WERI-Rb-1 (cell line): ENCODE data around the gene RNF183.

Source experiments
- DNase-seq: peaks from one replicate; pipeline ENCODE4 v3.0.0-alpha.2; 2020
- H3K27ac ChIP-seq: fragments of 250-450 bp; sonication (Bioruptor Pico); 2 replicates; pipeline ENCODE4 v1.5.1; 2020; ENCODE audit warnings: mild to moderate bottlenecking, moderate library complexity
- H3K27me3 ChIP-seq: fragments of 250-450 bp; sonication (Bioruptor Pico); 2 replicates; pipeline ENCODE4 v1.5.1; 2021; ENCODE audit warnings: mild to moderate bottlenecking, low read depth, moderate library complexity; ENCODE audit not compliant: insufficient read depth, severe bottlenecking
- H3K36me3 ChIP-seq: fragments of 250-450 bp; sonication (Bioruptor Pico); 2 replicates; pipeline ENCODE4 v1.5.1; 2020; ENCODE audit warnings: mild to moderate bottlenecking, moderate library complexity
- H3K4me3 ChIP-seq: 2 replicates; pipeline ENCODE4 v1.5.1; 2011; ENCODE audit warnings: low read depth, mild to moderate bottlenecking, control low read depth, low read length
- H3K9me3 ChIP-seq: fragments of 250-450 bp; sonication (Bioruptor Pico); 2 replicates; pipeline ENCODE4 v1.5.1; 2021; ENCODE audit warnings: mild to moderate bottlenecking, moderate library complexity; ENCODE audit not compliant: severe bottlenecking
- CTCF ChIP-seq: IDR thresholded peaks from 2 replicates; pipeline ENCODE4 v1.5.1; 2011; ENCODE audit warnings: low read depth, mild to moderate bottlenecking, control low read depth, inconsistent platforms, low read length

The RNF183 gene

GRCh38 chr9:113316030-113316429 is 12.9 kb upstream of the RNF183 start:
- Histone ChIP-seq H3K4me3 (no peak overlapping the region), H3K27ac (no peak overlapping the region), H3K9me3 (no peaks in the 10 kb centered on the region), H3K36me3 (no peaks in the 10 kb centered on the region), H3K27me3 (no peaks in the 10 kb centered on the region)
- DNase-seq = no peak
- TF ChIP-seq CTCF = no peak

GRCh38 chr9:113315231-113315630 is 12.1 kb upstream of the RNF183 start:
- H3K27ac ChIP-seq = no peak overlapping the region
- no peak for TF ChIP-seq CTCF
- no peak overlapping the region for H3K4me3 ChIP-seq

GRCh38 chr9:113313261-113313660 is 10.1 kb upstream of the RNF183 start:
- H3K27me3 ChIP-seq = no peaks in the 10 kb centered on the region
- DNase-seq = peak; percentile 48

More at GRCh38 chr9:113315231-113315630, 12.1 kb upstream of the RNF183 start:
- Histone ChIP-seq H3K36me3 (no peaks in the 10 kb centered on the region), H3K27me3 (no peaks in the 10 kb centered on the region), H3K9me3 (no peaks in the 10 kb centered on the region)
- no peak for DNase-seq

GRCh38 chr9:113311961-113312360 is 8.8 kb upstream of the RNF183 start:
- TF ChIP-seq CTCF = no peak
- Histone ChIP-seq H3K27ac (no peak overlapping the region), H3K9me3 (no peaks in the 10 kb centered on the region), H3K4me3 (no peak overlapping the region), H3K27me3 (no peaks in the 10 kb centered on the region), H3K36me3 (no peaks in the 10 kb centered on the region)
- no peak for DNase-seq

More at GRCh38 chr9:113313261-113313660, 10.1 kb upstream of the RNF183 start:
- H3K9me3 ChIP-seq = no peaks in the 10 kb centered on the region
- H3K27ac ChIP-seq = peak overlapping the region; percentile 14; the same call in 1 of the 2 replicates
- H3K36me3 ChIP-seq = no peaks in the 10 kb centered on the region
- TF ChIP-seq CTCF = no peak
- H3K4me3 ChIP-seq = no peak overlapping the region

- Histone ChIP-seq H3K27ac (no peak overlapping the region), H3K4me3 (no peak overlapping the region), H3K27me3 (no peaks in the 10 kb centered on the region), H3K9me3 (no peaks in the 10 kb centered on the region), H3K36me3 (no peaks in the 10 kb centered on the region)
- no peak for DNase-seq
- TF ChIP-seq CTCF = no peak
These were observed 7.4 kb upstream of the RNF183 start for GRCh38 chr9:113310538-113310937.

- TF ChIP-seq CTCF = peak; percentile 54
- Histone ChIP-seq H3K27me3 (no peaks in the 10 kb centered on the region), H3K36me3 (no peaks in the 10 kb centered on the region), H3K27ac (no peak overlapping the region), H3K9me3 (no peaks in the 10 kb centered on the region), H3K4me3 (no peak overlapping the region)
- peak; percentile 50 for DNase-seq
These were observed 6.1 kb upstream of the RNF183 start for GRCh38 chr9:113309204-113309813.
